Measurements from ENCODE around the gene INAFM2.

The INAFM2 gene

GRCh38 chr15:40325700-40326099, 2.2 kb downstream of the INAFM2 start:
- Mint-ChIP-seq H3K4me3 (peak overlapping the region; percentile 77), H3K27me3 (no peaks in the 10 kb centered on the region), H3K4me1 (ENCODE audit: low read depth) (peaks cover 26% of the 10 kb centered on the region), H3K27ac (no peak overlapping the region), H3K9me3 (no peaks in the 10 kb centered on the region), H3K36me3 (ENCODE audit: low read depth) (peaks cover 13% of the 10 kb centered on the region)

GRCh38 chr15:40327457-40327856, 4.0 kb downstream of the INAFM2 start:
- H3K9me3 Mint-ChIP-seq: no peaks in the 10 kb centered on the region
- H3K4me1 Mint-ChIP-seq (ENCODE audit: low read depth): peaks cover 19% of the 10 kb centered on the region
- H3K4me3 Mint-ChIP-seq: no peak overlapping the region
- no peaks in the 10 kb centered on the region for H3K27me3 Mint-ChIP-seq
- peaks cover 13% of the 10 kb centered on the region for H3K36me3 Mint-ChIP-seq (ENCODE audit: low read depth)
- no peak overlapping the region for H3K27ac Mint-ChIP-seq

GRCh38 chr15:40328176-40328575, 4.7 kb downstream of the INAFM2 start:
- Mint-ChIP-seq H3K9me3 (no peaks in the 10 kb centered on the region), H3K4me3 (no peak overlapping the region), H3K27ac (no peak overlapping the region), H3K27me3 (no peaks in the 10 kb centered on the region), H3K4me1 (ENCODE audit: low read depth) (peaks cover 15% of the 10 kb centered on the region), H3K36me3 (ENCODE audit: low read depth) (peaks cover 13% of the 10 kb centered on the region)

GRCh38 chr15:40328751-40329150, 5.3 kb downstream of the INAFM2 start:
- Mint-ChIP-seq H3K27me3 (no peaks in the 10 kb centered on the region), H3K36me3 (ENCODE audit: low read depth) (peaks cover 13% of the 10 kb centered on the region), H3K4me3 (no peak overlapping the region)

DNA sequence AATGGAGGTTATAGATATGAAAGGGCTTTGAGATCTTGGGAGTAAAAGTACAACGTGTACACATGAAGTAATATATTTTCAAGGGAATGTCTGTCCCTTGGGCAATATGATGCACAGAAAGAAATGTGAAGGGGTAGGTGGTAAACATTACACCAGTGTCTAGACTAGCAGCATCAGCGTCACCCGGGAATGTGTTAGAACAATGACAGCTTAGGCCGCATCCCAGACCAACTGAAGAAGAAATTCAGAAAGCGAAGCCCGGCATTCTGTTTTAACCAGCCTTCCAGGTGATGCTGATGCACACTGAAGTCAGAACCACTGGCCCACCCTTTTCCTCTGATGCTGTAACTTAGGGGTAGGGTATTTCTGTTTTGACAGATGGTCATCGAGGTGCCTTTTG, 6.3 kb downstream of the INAFM2 start:
- H3K36me3 Mint-ChIP-seq (ENCODE audit: low read depth): peaks cover 13% of the 10 kb centered on the region
- peaks cover 24% of the 10 kb centered on the region for H3K4me1 Mint-ChIP-seq (ENCODE audit: low read depth)
- no peaks in the 10 kb centered on the region for H3K9me3 Mint-ChIP-seq
- H3K27me3 Mint-ChIP-seq: no peaks in the 10 kb centered on the region
- H3K27ac Mint-ChIP-seq: no peak overlapping the region
- no peak overlapping the region for H3K4me3 Mint-ChIP-seq

More at GRCh38 chr15:40328751-40329150, 5.3 kb downstream of the INAFM2 start:
- Mint-ChIP-seq H3K4me1 (ENCODE audit: low read depth) (peaks cover 19% of the 10 kb centered on the region), H3K9me3 (no peaks in the 10 kb centered on the region), H3K27ac (no peak overlapping the region)

GRCh38 chr15:40330368-40330836, 6.9 kb downstream of the INAFM2 start:
- Mint-ChIP-seq H3K9me3 (no peaks in the 10 kb centered on the region), H3K4me1 (ENCODE audit: low read depth) (peaks cover 18% of the 10 kb centered on the region), H3K27me3 (no peaks in the 10 kb centered on the region), H3K27ac (no peak overlapping the region), H3K4me3 (no peak overlapping the region), H3K36me3 (ENCODE audit: low read depth) (peaks cover 9% of the 10 kb centered on the region)

DNA sequence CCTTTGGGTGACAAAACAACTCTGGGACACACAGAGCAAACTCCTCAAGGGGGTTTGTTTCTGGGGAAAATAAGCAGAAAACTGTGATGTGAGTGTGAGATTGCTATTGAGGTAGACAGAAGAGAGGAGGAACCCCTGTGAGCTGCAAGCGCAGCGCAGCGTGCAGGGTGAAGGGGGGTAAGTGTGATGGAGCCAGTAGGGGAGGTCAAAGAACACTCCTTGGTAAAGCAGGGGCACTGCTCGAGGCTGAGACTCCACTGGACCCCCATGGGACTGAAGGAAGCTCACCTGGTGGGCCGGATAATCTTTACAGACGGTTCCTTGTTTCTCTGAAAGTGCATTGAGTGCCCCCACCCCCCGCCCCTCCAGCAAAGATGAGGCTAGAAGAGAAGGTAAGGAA, 7.5 kb downstream of the INAFM2 start:
- Mint-ChIP-seq H3K4me1 (ENCODE audit: low read depth) (peaks cover 12% of the 10 kb centered on the region), H3K27me3 (no peaks in the 10 kb centered on the region), H3K27ac (no peak overlapping the region), H3K36me3 (ENCODE audit: low read depth) (peaks cover 8% of the 10 kb centered on the region), H3K4me3 (no peak overlapping the region), H3K9me3 (no peaks in the 10 kb centered on the region)

DNA sequence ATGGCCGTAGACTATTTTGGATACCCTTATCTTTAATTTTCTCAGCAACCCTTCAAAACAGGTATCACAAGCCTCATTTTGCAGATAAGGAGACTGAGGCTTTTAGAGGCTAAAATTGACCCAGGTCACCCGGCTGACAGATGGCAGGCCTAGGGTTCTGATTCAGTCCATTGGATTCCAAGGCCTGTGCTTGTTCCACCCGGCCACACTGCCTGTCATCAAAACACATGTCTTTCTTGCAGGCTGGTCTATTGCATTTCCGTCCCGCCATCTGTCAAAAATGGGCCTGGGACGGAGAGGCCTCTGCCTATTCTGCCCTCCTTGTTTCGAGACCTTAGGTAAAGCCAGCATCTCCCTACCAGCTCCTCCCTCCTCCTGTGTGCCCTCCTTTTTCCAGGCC, 8.1 kb downstream of the INAFM2 start:
- Mint-ChIP-seq H3K9me3 (no peaks in the 10 kb centered on the region), H3K27me3 (no peaks in the 10 kb centered on the region), H3K36me3 (ENCODE audit: low read depth) (peaks cover 5% of the 10 kb centered on the region), H3K4me1 (ENCODE audit: low read depth) (peaks cover 12% of the 10 kb centered on the region), H3K4me3 (no peak overlapping the region), H3K27ac (no peak overlapping the region)

DNA sequence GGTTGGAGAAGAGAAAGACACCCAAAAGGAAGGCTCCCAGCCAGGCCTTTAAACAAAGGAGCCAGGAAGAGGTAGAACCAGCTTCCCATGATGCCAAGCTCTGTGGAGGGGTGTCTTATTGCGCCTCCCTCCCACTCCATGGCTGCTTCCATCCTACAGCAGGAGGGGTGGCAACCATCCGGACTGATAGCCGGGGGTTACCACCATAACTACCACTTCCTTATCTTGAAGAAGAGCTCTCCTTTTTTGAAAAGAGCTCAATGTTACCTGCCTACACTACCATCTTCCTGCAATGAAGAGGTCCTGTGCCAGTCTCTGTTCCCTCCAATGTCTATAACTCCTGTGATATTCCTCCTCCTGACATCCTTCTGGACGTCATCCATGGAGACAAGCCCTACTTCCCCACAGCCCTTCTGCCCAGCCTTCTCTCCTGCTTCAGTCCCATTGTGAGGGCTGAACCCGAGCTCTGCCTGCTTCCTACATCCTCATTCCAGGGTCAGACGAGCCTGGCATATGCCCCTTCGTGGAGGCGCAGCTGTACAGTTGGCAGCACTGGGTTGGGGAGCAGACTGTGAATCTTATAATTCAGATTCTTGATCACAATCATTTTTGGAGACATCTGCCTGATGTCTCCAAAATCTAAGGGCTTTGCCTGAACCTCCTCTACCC, 8.8 kb downstream of the INAFM2 start:
- H3K27ac Mint-ChIP-seq: no peak overlapping the region
- H3K4me1 Mint-ChIP-seq (ENCODE audit: low read depth): peaks cover 12% of the 10 kb centered on the region
- H3K9me3 Mint-ChIP-seq: no peaks in the 10 kb centered on the region
- peaks cover 3% of the 10 kb centered on the region for H3K36me3 Mint-ChIP-seq (ENCODE audit: low read depth)
- H3K27me3 Mint-ChIP-seq: no peaks in the 10 kb centered on the region
- H3K4me3 Mint-ChIP-seq: no peak overlapping the region

- no peaks in the 10 kb centered on the region for H3K27me3 Mint-ChIP-seq
Measured at GRCh38 chr15:40333922-40334492, 10.5 kb downstream of the INAFM2 start.

DNA sequence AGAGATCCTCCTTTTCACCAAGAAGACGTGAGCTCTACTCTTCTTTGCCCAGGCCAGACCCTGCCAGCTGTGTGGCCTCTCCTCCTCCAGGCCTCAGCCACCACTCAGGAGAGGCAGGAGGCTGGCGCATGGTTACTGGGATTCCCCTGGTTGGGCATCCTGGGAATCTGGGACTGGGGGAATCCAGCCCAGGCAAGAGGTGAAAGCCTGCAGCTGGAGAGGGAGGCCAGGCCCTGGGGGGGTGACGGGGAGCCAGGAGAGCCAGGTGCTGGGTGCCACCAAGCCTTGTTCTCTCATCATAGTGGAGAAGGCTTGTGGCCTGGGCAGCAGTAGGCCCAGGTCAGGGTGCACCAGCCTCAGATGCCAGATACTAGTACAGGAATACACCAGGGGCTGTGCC, 11.0 kb downstream of the INAFM2 start:
- peaks cover 18% of the 10 kb centered on the region for H3K4me1 Mint-ChIP-seq (ENCODE audit: low read depth)
- H3K27ac Mint-ChIP-seq: no peak overlapping the region
- no peaks in the 10 kb centered on the region for H3K9me3 Mint-ChIP-seq
- H3K4me3 Mint-ChIP-seq: no peak overlapping the region
- H3K36me3 Mint-ChIP-seq (ENCODE audit: low read depth): no peaks in the 10 kb centered on the region
- no peaks in the 10 kb centered on the region for H3K27me3 Mint-ChIP-seq

More at GRCh38 chr15:40333922-40334492, 10.5 kb downstream of the INAFM2 start:
- no peak overlapping the region for H3K4me3 Mint-ChIP-seq
- no peaks in the 10 kb centered on the region for H3K36me3 Mint-ChIP-seq (ENCODE audit: low read depth)
- H3K4me1 Mint-ChIP-seq (ENCODE audit: low read depth): peaks cover 18% of the 10 kb centered on the region
- no peaks in the 10 kb centered on the region for H3K9me3 Mint-ChIP-seq
- H3K27ac Mint-ChIP-seq: peak overlapping the region; percentile 54

DNA sequence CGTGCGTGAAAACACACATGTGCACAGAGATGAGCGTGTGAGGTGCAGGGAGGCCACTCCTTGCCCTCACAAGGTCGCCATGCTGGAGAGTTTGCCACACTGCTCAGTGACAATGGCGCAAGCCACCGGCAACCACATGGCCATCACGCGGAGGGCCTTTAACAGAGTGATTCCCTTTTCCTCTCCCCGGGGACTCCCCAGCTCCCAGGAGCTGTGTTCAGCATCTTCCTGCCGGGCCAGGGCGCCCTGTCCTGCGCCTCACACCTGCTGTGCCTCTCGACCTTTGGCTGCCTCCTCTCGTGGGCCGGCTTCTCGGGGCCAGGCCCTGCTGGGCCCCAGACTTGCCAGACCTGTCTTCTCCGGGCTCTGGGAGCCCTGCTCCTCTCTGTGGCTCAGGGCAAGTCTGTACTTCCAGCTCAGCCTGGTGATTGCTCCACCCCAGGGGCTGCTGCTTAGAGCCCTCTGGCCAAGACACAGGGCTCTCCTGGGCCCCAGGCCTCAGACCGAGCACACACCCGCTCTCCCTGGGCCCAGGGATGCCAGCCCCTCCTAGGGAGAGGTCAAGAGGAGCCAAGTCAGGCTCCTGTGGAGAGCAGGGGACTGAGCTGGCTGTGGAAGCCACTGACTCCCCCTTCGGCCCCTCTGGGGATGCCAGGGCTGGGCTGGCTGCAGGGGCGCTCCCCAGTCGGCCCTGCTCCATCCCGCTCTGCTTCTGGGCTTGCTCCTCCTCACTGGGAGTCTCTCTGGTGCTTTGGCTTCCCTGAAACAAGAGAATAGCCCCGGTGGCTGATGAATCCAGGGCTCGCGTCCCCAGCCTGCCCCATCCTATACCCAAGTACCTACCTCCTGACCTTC, 11.7 kb downstream of the INAFM2 start:
- H3K27me3 Mint-ChIP-seq: no peaks in the 10 kb centered on the region

GRCh38 chr15:40335938-40336743, 12.6 kb downstream of the INAFM2 start:
- no peak overlapping the region for H3K27ac Mint-ChIP-seq
- no peak overlapping the region for H3K4me3 Mint-ChIP-seq
- peaks cover 18% of the 10 kb centered on the region for H3K4me1 Mint-ChIP-seq (ENCODE audit: low read depth)
- H3K27me3 Mint-ChIP-seq: no peaks in the 10 kb centered on the region
- no peaks in the 10 kb centered on the region for H3K36me3 Mint-ChIP-seq (ENCODE audit: low read depth)
- H3K9me3 Mint-ChIP-seq: no peaks in the 10 kb centered on the region

More for the DNA sequence above, 11.7 kb downstream of the INAFM2 start:
- Mint-ChIP-seq H3K36me3 (ENCODE audit: low read depth) (no peaks in the 10 kb centered on the region), H3K4me1 (ENCODE audit: low read depth) (peaks cover 18% of the 10 kb centered on the region), H3K27ac (no peak overlapping the region), H3K9me3 (no peaks in the 10 kb centered on the region), H3K4me3 (no peak overlapping the region)

DNA sequence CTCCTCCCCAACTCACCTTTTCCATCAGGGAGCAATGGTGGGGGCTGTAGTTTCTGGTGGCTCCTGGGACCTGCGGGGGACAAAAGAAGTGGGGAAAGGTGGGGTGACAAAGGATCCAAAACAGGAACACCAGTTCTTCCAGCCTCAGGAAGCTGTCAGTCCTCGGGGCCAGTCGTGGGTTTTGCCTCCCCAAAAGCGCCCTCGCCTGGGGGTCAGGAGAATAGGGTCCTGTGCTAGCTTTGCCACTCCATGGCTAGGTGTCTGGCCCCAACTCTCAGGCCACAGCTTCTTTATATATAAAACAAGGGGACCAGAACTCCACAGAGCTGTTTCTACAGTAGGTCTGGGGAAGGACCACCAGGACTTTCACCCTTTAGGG, 13.2 kb downstream of the INAFM2 start:
- Mint-ChIP-seq H3K4me3 (no peak overlapping the region), H3K9me3 (no peaks in the 10 kb centered on the region), H3K4me1 (ENCODE audit: low read depth) (peaks cover 18% of the 10 kb centered on the region), H3K36me3 (ENCODE audit: low read depth) (no peaks in the 10 kb centered on the region), H3K27ac (no peak overlapping the region), H3K27me3 (no peaks in the 10 kb centered on the region)

Data from stimulated activated naive CD8-positive, alpha-beta T cell treated with anti-CD3 and anti-CD28 coated beads, Interleukin-15, Interleukin-2, amounts not matched to agents 100 ng/mL and 50 ng/mL, for 24 hours (primary cell).